Activated CD4-positive, alpha-beta T cell treated with anti-CD3 and anti-CD28 coated beads for 36 hours (primary cell): Measurements from ENCODE around the gene UBE3B. TPM values are rescaled to one million over a fixed set of nuclear protein-coding genes. Genes with fewer than 3 reads are reported as not detected.
"Not testable (repeated sequence)": the region's sequence is repeated elsewhere in the genome, so short reads cannot be mapped to it uniquely, and the experiment has no call there.

Experiments
- ATAC-seq: fragments of 200-7000 bp; cut with Tn5 transposase; one replicate; pipeline ENCODE4 v1.10.0; 2021; ENCODE audit warnings: mild to moderate bottlenecking, moderate library complexity
- CTCF ChIA-PET: fragments of 350-600 bp; sonication (Branson Sonifier 250); formaldehyde crosslinking; loops from one replicate; lab custom pipeline; 2021; ENCODE audit warnings: antibody characterized with exemption; lab: Charles Lee
- POLR2A ChIA-PET: fragments of 350-600 bp; sonication (Branson Sonifier 250); formaldehyde crosslinking; loops from one replicate; lab custom pipeline; 2021; ENCODE audit warnings: antibody characterized with exemption, inconsistent platforms; lab: Charles Lee
- DNase-seq: peaks from one replicate; pipeline ENCODE4 v3.0.0-alpha.2; 2020
- H3K27ac Mint-ChIP-seq: one replicate; pipeline ENCODE4 v1.8.0; 2021; ENCODE audit warnings: mixed read lengths
- H3K27me3 Mint-ChIP-seq: one replicate; pipeline ENCODE4 v1.8.0; 2021; ENCODE audit warnings: mixed read lengths
- H3K36me3 Mint-ChIP-seq: one replicate; pipeline ENCODE4 v1.8.0; 2021; ENCODE audit warnings: low read depth, mixed read lengths
- H3K4me1 Mint-ChIP-seq: one replicate; pipeline ENCODE4 v1.8.0; 2021; ENCODE audit warnings: mixed read lengths
- H3K4me3 Mint-ChIP-seq: one replicate; pipeline ENCODE4 v1.8.0; 2021; ENCODE audit warnings: mild to moderate bottlenecking, moderate library complexity, mixed read lengths
- H3K9me3 Mint-ChIP-seq: one replicate; pipeline ENCODE4 v1.8.0; 2021; ENCODE audit warnings: low read depth, mixed read lengths
- intact Hi-C, 2 experiments: fragments of 100-400 bp; cut with DNase I in 1 of 2; cut with micrococcal nuclease in 1 of 2; formaldehyde crosslinking; loops; one replicate each; pipeline versions ENCODE4 v1.14.2 to v1.15.1; 2022 to 2024; cut with DNase I, micrococcal nuclease
- total RNA-seq, 2 experiments: library from RNA; stranded (reverse); gene quantifications; one replicate each; pipeline ENCODE4 v1.2.3, GENCODE V29; 2021

The UBE3B gene
- total RNA-seq, 2 experiments from 2014 or later, result 25.7 to 27.2 TPM

DNA sequence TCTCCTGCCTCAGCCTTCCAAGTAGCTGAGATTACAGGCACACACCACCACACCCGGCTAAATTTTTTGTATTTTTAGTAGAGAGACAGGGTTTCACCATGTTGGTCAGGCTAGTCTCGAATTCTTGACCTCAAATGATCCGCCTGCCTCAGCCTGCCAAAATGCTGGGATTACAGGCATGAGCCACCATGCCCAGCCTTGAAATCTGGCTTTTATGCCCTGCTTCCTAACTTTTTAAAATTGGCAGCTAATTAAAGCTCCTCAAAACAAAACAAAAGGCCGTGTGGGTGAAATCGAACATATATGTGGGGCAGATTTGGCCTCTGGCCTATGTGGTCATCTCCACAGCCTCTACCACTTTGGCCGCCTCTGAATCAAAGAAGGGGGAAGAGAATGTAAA is 38.3 kb upstream of the UBE3B start:
- H3K36me3 Mint-ChIP-seq, result no peaks in the 10 kb centered on the region
- H3K9me3 Mint-ChIP-seq, result no peaks in the 10 kb centered on the region
- CTCF ChIA-PET, result interaction anchor here (1.3 to 1.4 kb wide), 2 partner anchors 9 to 11 kb away, joined by 4 to 5 read pairs; no protein-coding TSS in a partner anchor
- intact Hi-C loops, result no loop called here
- H3K4me3 Mint-ChIP-seq, result no peak overlapping the region
- ATAC-seq (no peak), DNase-seq (no peak)
- no peak overlapping the region for H3K27ac Mint-ChIP-seq
- POLR2A ChIA-PET, result no interaction called here
- H3K4me1 Mint-ChIP-seq, result no peaks in the 10 kb centered on the region
- H3K27me3 Mint-ChIP-seq, result no peaks in the 10 kb centered on the region

DNA sequence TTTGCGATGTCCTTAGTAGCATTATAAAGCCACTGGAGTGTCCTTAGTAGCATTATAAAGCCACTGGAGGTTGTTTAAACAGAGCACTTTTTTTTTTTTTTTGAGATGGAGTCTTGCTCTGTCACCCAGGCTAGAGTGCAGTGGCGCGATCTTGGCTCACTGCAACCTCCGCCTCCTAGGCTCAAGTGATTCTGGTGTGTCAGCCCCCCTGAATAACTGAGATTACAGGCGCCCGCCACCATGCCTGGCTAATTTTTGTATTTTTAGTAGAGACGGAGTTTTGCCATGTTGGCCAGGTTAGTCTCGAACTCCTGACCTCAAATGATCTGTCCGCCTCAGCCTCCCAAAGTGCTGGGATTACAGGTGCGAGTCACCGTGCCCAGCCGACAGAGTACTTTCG is 37.5 kb upstream of the UBE3B start:
- CTCF ChIA-PET, result interaction anchor here (0.5 to 1.4 kb wide), 3 partner anchors 10 to 12 kb away, joined by 3 to 5 read pairs (median 4); no protein-coding TSS in a partner anchor
- H3K9me3 Mint-ChIP-seq, H3K4me3 Mint-ChIP-seq, ATAC-seq, DNase-seq, H3K36me3 Mint-ChIP-seq, H3K27me3 Mint-ChIP-seq, intact Hi-C loops, H3K27ac Mint-ChIP-seq, POLR2A ChIA-PET, H3K4me1 Mint-ChIP-seq: not testable (repeated sequence)

DNA sequence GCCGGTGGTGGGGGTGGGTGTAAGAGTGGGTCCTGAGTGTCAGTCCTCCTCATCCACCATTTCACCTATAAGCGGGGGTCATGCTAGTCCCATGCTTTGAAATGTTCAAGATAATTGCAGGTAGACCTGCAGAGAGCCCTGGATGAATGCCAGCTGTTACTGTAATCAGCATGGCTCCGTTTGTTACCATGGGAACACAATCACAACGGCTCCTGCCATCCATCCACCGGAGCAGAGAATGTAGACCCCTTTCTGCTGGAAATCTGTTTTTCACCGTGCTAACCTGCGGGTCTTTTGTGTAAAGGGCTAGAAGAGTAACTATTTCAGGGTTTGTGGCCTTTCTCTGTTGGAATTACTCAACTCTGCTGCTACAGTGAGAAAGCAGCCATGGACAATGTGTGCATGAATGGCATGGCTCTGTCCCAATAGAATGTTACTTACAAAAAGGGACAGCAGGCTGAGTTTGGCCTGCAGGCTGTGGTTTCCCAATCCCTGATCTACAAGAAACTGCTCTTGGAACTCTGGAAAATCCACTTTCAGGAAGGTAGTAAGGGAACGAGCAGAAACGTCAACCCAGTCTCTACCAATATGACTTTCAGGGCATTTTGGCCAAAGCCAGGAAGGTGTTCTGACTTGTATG is 36.5 kb upstream of the UBE3B start:
- POLR2A ChIA-PET, result no interaction called here
- no peak for ATAC-seq

DNA sequence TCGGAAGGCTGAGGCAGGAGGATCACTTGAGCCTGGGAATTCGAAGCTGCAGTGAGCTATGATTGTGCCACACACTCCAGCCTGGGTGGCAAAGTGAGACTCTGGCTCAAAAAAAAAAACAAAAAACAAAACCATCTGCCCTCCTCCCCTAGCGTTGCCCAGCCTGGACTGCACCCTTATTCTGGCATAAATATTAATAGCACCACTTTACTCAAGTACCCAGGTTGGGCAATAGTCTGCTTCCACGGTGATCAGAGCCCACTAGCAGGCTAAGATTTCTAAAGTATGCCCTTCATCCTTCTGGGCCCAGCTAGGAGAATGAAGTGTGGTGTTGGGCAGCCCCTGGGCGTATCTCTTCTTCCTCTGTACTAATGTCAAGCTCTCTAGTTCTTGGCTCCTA is 33.6 kb upstream of the UBE3B start:
- H3K4me1 Mint-ChIP-seq, result no peaks in the 10 kb centered on the region
- DNase-seq (no peak), ATAC-seq (no peak)
- no peak overlapping the region for H3K27ac Mint-ChIP-seq
- H3K9me3 Mint-ChIP-seq, result no peaks in the 10 kb centered on the region
- ChIA-PET CTCF (interaction anchor here (1.6 to 2.3 kb wide), 3 partner anchors 11 to 16 kb away, joined by 6 to 9 read pairs (median 7); no protein-coding TSS in a partner anchor), POLR2A (interaction anchor here (0.5 kb wide), 1 partner anchor 739 kb away, joined by 6 read pairs; no protein-coding TSS in a partner anchor)
- H3K4me3 Mint-ChIP-seq, result no peak overlapping the region
- intact Hi-C loops, result no loop called here
- no peaks in the 10 kb centered on the region for H3K27me3 Mint-ChIP-seq
- peaks cover 1% of the 10 kb centered on the region for H3K36me3 Mint-ChIP-seq

More for the DNA sequence above, 36.5 kb upstream of the UBE3B start:
- Mint-ChIP-seq H3K27ac (no peak overlapping the region), H3K4me3 (no peak overlapping the region), H3K4me1 (no peaks in the 10 kb centered on the region), H3K27me3 (no peaks in the 10 kb centered on the region), H3K9me3 (no peaks in the 10 kb centered on the region), H3K36me3 (no peaks in the 10 kb centered on the region)
- DNase-seq, result no peak
- intact Hi-C loops, result no loop called here
- CTCF ChIA-PET, result interaction anchor here (0.5 kb wide), 1 partner anchor 13 kb away, joined by 3 read pairs; no protein-coding TSS in a partner anchor

DNA sequence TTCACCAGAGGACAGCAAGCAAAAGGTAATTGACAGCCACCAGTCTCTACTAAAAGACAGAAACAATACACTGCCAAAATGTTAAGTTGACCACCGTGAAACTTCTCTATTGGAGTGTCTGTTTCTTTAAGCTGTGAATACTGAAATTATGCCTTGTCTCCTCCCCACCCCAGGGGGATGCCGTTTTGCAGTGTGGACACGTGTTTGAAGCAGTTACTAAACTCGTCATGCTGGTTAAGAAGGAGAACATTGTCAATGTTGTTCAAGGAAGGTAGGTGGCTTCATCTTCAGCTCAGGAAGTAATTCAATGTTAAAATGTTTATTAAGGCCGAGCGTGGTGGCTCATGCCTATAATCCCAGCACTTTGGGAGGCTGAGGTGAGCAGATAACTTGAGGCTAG is 33.2 kb upstream of the UBE3B start:
- ChIA-PET CTCF (interaction anchor here (1.6 to 2.3 kb wide), 2 partner anchors 11 to 16 kb away, joined by 7 to 9 read pairs; no protein-coding TSS in a partner anchor), POLR2A (interaction anchor here (0.5 kb wide), 1 partner anchor 740 kb away, joined by 6 read pairs; no protein-coding TSS in a partner anchor)
- DNase-seq (no peak), ATAC-seq (no peak)
- Mint-ChIP-seq H3K27me3 (no peaks in the 10 kb centered on the region), H3K36me3 (peaks cover 3% of the 10 kb centered on the region), H3K4me1 (no peaks in the 10 kb centered on the region), H3K9me3 (no peaks in the 10 kb centered on the region), H3K4me3 (no peak overlapping the region), H3K27ac (no peak overlapping the region)
- intact Hi-C loops, result no loop called here

DNA sequence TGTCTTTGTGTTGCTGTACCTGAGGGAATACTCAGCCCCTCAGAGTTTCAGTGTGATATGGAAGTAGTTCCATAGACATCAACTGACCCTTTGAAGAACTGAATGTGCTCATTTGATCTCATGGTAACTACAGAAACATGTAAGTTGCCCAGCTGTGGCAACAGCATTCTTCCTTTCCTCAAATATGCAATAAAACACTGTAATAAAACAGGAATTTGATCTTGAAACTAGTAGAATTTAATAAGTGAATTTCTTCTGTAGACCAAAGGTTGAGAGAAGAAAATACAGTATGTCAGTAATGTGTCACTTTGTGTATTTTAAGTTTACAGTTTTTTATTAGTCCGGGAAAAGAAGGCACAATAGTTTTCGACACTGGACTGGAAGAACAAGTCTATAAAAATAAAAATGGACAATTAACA is 32.2 kb upstream of the UBE3B start:
- Mint-ChIP-seq H3K27ac (no peak overlapping the region), H3K4me1 (no peaks in the 10 kb centered on the region), H3K9me3 (no peaks in the 10 kb centered on the region), H3K27me3 (no peaks in the 10 kb centered on the region), H3K36me3 (peaks cover 6% of the 10 kb centered on the region), H3K4me3 (no peak overlapping the region)
- ATAC-seq, result no peak
- intact Hi-C loops, result no loop called here
- CTCF ChIA-PET, result interaction anchor here (1.0 to 2.3 kb wide), 2 partner anchors 12 to 28 kb away, joined by 3 to 7 read pairs; no protein-coding TSS in a partner anchor
- no peak for DNase-seq
- POLR2A ChIA-PET, result no interaction called here

DNA sequence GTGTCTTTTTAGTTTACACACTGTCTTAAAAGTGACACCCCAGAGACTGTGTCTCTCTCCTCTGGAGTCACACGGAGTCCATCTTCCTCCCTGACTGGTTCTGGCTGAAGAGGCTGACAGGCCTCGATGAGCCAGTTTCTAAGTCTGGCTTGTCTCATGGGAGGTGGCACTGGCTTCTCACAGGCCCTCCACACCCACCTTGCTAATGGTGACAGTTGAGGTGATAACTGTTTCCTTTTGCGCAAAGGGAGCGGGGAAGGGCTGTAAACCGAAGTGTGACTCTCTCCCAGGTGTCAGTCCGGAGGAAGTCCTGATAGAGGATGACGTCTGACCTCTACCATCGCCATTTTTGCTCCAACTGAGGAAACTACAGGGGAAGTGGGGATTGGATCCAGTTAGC is 30.6 kb upstream of the UBE3B start:
- Mint-ChIP-seq H3K9me3 (no peaks in the 10 kb centered on the region), H3K27me3 (no peaks in the 10 kb centered on the region), H3K27ac (no peak overlapping the region), H3K36me3 (peaks cover 13% of the 10 kb centered on the region), H3K4me1 (no peaks in the 10 kb centered on the region), H3K4me3 (no peak overlapping the region)
- ATAC-seq, result no peak
- CTCF ChIA-PET, result no interaction called here
- no peak for DNase-seq
- intact Hi-C loops, result no loop called here
- POLR2A ChIA-PET, result no interaction called here

DNA sequence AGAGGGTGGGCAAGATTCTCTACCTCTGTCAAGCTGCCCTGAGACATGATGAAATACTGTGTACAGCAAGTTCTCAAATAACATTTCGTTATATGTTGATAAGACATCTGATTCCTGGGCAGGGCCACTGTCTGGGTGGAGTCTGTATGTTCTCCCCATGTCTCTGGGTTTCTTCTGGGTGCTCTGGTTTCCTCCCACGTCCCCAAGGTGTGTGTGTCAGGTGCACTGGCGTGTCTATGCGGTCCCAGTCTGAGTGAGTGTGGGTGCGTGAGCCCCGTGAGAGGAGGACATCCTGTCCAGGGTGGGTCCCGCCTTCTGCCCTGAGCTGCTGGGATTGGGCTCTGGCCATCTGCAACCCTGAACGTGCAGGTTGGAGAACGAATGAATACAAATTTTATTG is 30.0 kb upstream of the UBE3B start:
- Mint-ChIP-seq H3K9me3 (no peaks in the 10 kb centered on the region), H3K36me3 (peaks cover 13% of the 10 kb centered on the region), H3K4me1 (no peaks in the 10 kb centered on the region), H3K4me3 (no peak overlapping the region), H3K27me3 (no peaks in the 10 kb centered on the region), H3K27ac (no peak overlapping the region)
- intact Hi-C loops, result no loop called here
- no peak for ATAC-seq
- no peak for DNase-seq
- ChIA-PET CTCF (interaction anchor here (1.2 kb wide), 1 partner anchor 15 kb away, joined by 6 read pairs; no protein-coding TSS in a partner anchor), POLR2A (no interaction called here)

DNA sequence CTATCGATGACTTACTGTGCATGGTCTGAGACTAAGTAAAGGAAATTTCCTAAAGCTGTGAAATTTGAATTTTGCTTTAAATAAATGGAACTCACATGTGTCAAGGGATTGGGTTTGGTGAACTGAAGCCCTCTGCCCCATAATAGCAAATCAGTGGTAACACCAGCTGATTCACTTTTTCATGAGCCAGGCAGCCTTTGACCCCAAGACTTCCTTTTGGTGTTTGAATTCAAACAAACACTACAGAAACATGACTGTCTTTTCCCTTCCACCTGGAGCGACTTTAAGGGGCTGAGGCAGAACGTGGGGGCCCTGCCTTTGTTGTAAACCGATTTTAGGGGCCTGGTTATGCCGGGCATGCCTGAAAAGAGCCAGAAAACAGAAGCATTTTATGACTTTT is 29.2 kb upstream of the UBE3B start:
- ATAC-seq (no peak), DNase-seq (no peak)
- intact Hi-C loops, result no loop called here
- Mint-ChIP-seq H3K9me3 (no peaks in the 10 kb centered on the region), H3K4me3 (no peak overlapping the region), H3K27ac (no peak overlapping the region), H3K36me3 (peaks cover 13% of the 10 kb centered on the region), H3K4me1 (no peaks in the 10 kb centered on the region), H3K27me3 (no peaks in the 10 kb centered on the region)
- CTCF ChIA-PET, result interaction anchor here (0.8 to 1.2 kb wide), 2 partner anchors 15 kb away, joined by 3 to 6 read pairs; no protein-coding TSS in a partner anchor
- POLR2A ChIA-PET, result no interaction called here

DNA sequence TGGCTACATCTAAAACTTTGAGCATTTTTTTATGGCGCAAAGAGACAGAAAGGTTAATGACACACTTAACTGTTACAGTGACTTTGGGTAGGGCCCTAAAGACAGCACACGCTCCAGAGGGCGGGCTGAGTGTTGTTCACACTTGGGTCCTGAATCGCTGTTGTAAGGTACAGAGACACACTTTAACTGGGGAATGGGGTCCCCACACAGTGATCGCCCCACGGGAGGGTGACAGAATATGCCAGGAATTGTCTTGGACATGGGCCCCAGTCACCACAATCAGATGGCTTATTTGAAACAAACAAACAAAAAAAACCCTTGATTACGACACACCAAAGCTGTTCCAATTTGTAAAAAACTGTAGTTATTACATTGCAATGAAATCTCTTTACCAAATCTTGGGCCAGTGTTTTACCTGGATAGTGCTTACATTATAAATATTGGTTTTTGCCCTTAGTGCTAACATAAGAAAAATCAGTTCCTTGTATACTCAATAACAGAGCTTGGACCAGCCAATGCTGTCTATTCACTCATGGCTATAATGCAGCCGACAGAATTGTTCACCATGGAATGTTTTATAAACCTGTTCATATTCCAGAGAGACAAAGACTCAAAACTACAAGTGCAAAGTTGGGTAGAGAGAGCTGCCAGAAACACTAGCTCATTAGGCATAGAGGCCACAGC is 28.6 kb upstream of the UBE3B start:
- intact Hi-C loops, result no loop called here
- Mint-ChIP-seq H3K36me3 (peaks cover 18% of the 10 kb centered on the region), H3K4me3 (no peak overlapping the region), H3K27ac (no peak overlapping the region), H3K4me1 (no peaks in the 10 kb centered on the region), H3K27me3 (no peaks in the 10 kb centered on the region), H3K9me3 (no peaks in the 10 kb centered on the region)
- DNase-seq (no peak), ATAC-seq (no peak)
- ChIA-PET POLR2A (no interaction called here), CTCF (interaction anchor here (0.6 to 1.2 kb wide), 3 partner anchors 14 to 870 kb away, joined by 3 read pairs; no protein-coding TSS in a partner anchor)

DNA sequence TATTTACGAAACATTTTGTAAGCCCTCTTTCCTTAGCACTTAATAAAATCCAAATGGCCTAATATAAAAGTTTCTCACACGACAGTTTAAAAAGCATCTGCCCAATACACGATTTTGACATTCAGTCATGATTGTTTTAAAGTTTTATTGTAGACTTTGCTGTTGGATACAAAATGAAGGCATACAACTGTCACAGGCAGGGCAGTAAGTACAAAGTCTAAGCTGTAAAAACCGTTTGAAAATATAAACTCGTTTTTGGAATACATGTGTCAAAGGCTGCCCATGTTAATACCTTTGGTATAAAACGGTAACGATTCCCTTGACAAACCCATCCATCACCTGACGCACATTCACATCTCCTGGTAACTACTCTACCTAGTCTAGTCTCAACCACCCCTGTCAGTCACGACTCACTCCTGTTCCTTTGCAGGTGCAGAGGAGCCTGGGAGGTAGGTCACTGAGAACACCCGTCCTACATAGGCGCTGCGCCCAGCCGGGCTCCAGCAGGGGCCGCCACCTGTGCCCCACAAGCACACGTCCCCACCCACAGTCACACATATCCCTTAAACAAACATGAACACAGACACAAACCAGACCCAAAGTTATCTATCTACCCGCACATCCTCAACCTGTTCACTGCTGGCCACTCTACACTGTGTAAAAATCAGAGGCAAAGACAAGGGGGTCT is 27.4 kb upstream of the UBE3B start:
- intact Hi-C loops, result no loop called here
- ATAC-seq (no peak), DNase-seq (no peak)
- Mint-ChIP-seq H3K27ac (no peak overlapping the region), H3K36me3 (peaks cover 20% of the 10 kb centered on the region), H3K27me3 (no peaks in the 10 kb centered on the region), H3K4me1 (no peaks in the 10 kb centered on the region), H3K4me3 (no peak overlapping the region), H3K9me3 (no peaks in the 10 kb centered on the region)
- CTCF ChIA-PET, result interaction anchor here (1.2 kb wide), 1 partner anchor 56 kb away, joined by 3 read pairs; no protein-coding TSS in a partner anchor
- POLR2A ChIA-PET, result no interaction called here
